ENCODE data around the gene IL21R. TPM values are rescaled to one million over a fixed set of nuclear protein-coding genes. Genes with fewer than 3 reads are reported as not detected.

Gene IL21R
- total and polyA plus RNA-seq, 10 of the 15 experiments (the other 5 are each of a cell fraction or from before 2014, with no cell fraction given) = 5.3 to 138 (median 82.5) TPM

DNA sequence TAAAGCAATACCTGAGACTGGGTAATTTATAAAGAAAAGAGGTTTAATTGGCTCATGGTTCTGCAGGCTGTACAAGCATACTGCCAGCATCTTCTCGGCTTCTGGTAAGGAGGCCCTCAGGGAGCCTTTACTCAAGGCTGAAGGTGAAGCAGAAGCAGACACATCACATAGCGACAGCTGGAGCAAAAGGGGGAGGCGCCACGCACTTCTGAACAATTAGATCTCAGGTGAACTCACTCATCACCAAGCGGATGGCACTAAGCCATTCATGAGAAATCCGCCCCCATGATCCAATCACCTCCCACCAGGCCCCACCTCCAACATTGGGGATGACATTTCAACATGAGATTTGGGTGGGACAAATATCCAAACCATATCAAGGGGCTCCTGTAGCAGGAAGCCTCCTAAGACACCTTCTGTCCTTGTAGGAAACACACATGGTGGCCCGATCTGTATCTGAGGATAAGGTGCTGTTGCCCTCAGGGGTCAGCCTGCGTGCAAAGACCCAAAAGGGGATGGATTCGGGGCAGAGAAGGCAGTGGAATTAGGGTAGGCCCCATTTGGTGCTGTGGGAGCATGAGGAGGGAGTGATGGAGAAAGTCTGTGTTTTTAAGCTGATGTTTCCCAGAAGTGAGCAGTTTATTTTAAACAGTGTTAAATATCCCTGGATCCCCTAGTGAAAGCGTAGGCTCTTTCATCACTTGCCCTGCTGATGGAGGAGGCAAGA, 23.0 kb downstream of the IL21R start (continued):
- TF ChIP-seq, protein P1, sequence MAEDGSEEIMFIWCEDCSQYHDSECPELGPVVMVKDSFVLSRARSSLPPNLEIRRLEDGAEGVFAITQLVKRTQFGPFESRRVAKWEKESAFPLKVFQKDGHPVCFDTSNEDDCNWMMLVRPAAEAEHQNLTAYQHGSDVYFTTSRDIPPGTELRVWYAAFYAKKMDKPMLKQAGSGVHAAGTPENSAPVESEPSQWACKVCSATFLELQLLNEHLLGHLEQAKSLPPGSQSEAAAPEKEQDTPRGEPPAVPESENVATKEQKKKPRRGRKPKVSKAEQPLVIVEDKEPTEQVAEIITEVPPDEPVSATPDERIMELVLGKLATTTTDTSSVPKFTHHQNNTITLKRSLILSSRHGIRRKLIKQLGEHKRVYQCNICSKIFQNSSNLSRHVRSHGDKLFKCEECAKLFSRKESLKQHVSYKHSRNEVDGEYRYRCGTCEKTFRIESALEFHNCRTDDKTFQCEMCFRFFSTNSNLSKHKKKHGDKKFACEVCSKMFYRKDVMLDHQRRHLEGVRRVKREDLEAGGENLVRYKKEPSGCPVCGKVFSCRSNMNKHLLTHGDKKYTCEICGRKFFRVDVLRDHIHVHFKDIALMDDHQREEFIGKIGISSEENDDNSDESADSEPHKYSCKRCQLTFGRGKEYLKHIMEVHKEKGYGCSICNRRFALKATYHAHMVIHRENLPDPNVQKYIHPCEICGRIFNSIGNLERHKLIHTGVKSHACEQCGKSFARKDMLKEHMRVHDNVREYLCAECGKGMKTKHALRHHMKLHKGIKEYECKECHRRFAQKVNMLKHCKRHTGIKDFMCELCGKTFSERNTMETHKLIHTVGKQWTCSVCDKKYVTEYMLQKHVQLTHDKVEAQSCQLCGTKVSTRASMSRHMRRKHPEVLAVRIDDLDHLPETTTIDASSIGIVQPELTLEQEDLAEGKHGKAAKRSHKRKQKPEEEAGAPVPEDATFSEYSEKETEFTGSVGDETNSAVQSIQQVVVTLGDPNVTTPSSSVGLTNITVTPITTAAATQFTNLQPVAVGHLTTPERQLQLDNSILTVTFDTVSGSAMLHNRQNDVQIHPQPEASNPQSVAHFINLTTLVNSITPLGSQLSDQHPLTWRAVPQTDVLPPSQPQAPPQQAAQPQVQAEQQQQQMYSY (CRISPR knock-in tag; IDR thresholded peaks at IDR 0.05) = no peak
- no peak for TF ChIP-seq ATF7 (IDR thresholded peaks at IDR 0.05; ENCODE audit: low read depth)

GRCh38 chr16:27425961-27426360, 24.0 kb downstream of the IL21R start:
- Histone ChIP-seq H3K27ac (ENCODE audit: control insufficient read depth, insufficient read depth) (peak overlapping the region; percentile 88), H3K4me3 (no peak overlapping the region), H3K4me1 (ENCODE audit: control insufficient read depth, insufficient read depth, low read length) (peaks cover 73% of the 10 kb centered on the region), H2AFZ (ENCODE audit: control insufficient read depth, low read depth, low read length) (no peak overlapping the region), H3K4me2 (ENCODE audit: control insufficient read depth, insufficient read depth) (peak overlapping the region; percentile 71), H3K79me2 (ENCODE audit: control insufficient read depth, insufficient read depth, low read length) (peaks cover 96% of the 10 kb centered on the region), H4K20me1 (ENCODE audit: control insufficient read depth, insufficient read depth) (no peaks in the 10 kb centered on the region), H3K27me3 (replicated peaks in 1 of 2; ENCODE audit: control insufficient read depth in 2 of 2, insufficient read depth in 2 of 2, low read length in 1 of 2) (no peaks in the 10 kb centered on the region), H3K9me3 (replicated peaks; ENCODE audit: control insufficient read depth, insufficient read depth, low read length) (peaks cover 27% of the 10 kb centered on the region), H3K9ac (ENCODE audit: control insufficient read depth, insufficient read depth, low read length) (no peak overlapping the region), H3K36me3 (ENCODE audit: control insufficient read depth in 2 of 2, insufficient read depth in 2 of 2, low read length in 1 of 2) (peaks cover 15 to 38% of the 10 kb centered on the region in 2 experiments)
- BruUV-seq (replicated peaks) = no TSS peak
- 5% methylated on average over 1 of the region's 1 CpG for WGBS (ENCODE audit: insufficient coverage, insufficient replicate concordance, low lambda C conversion rate, missing lambda C conversion rate)
- ChIA-PET RAD21 (ENCODE audit: unreplicated experiment) (interaction anchor here (1.7 to 4.3 kb wide), 6 partner anchors 22 to 191 kb away, joined by 3 to 106 read pairs (median 20); partner anchors contain the start of gene IL21R), CTCF (interaction anchor here (0.8 to 6.7 kb wide), 6 partner anchors 10 to 222 kb away, joined by 3 to 113 read pairs (median 4); partner anchors contain the start of genes IL21R and KDM8), SMC1A (ENCODE audit: uncharacterized antibody, unreplicated experiment) (interaction anchor here (1.1 to 11.7 kb wide), 8 partner anchors 15 to 226 kb away, joined by 4 to 161 read pairs (median 7); partner anchors contain the start of gene IL21R), POLR2A (interaction anchor here (0.8 to 4.1 kb wide), 6 partner anchors 16 to 25 kb away, joined by 3 to 35 read pairs (median 22); partner anchors contain the start of gene IL21R)
- TF ChIP-seq LARP7 (IDR thresholded peaks at IDR 0.05) (no peak), CHD4 (IDR thresholded peaks at IDR 0.05) (peak; percentile 94; the same call in 1 of the 2 replicates), KDM1A (IDR thresholded peaks at IDR 0.05; ENCODE audit: borderline replicate concordance) (0 out of 2 replicates have a peak, but pooled peaks have one; percentile 73), IKZF1 (conservative IDR thresholded peaks at IDR 0.05) (no peak), RFX5 (IDR thresholded peaks at IDR 0.05; ENCODE audit: low read depth, low read length) (no peak), ATF7 (IDR thresholded peaks at IDR 0.05; ENCODE audit: low read depth) (no peak), TBL1XR1 (IDR thresholded peaks at IDR 0.05; ENCODE audit: low read depth, low read length) (no peak)
- FAIRE-seq (no peak), DNase-seq (ENCODE audit: low read depth, low spot score) (no peak), ATAC-seq (no peak)
- intact Hi-C loops (cut with micrococcal nuclease; ENCODE audit: unreplicated experiment) (loop anchor here (2.0 kb wide), 1 partner anchor 51 kb away; no protein-coding TSS in a partner anchor), in situ Hi-C loops (cut with MboI) (no loop called here)
